GM19328 (cell line): ENCODE results near the gene FCGR1A.
"Not testable (repeated sequence)": the region's sequence is repeated elsewhere in the genome, so short reads cannot be mapped to it uniquely, and the experiment has no call there.

Source experiments
- ATAC-seq: cut with Tn5 transposase; IDR thresholded peaks from one replicate; pipeline ENCODE4 v1.9.1; 2021; ENCODE audit warnings: mild to moderate bottlenecking, moderate library complexity; ENCODE audit not compliant: unreplicated experiment

FCGR1A gene

GRCh38 chr1:149775510-149776147 lies 6.9 kb upstream of the FCGR1A start:
- not testable (repeated sequence) for ATAC-seq

GRCh38 chr1:149777084-149777483 lies 5.4 kb upstream of the FCGR1A start:
- ATAC-seq: not testable (repeated sequence)

DNA sequence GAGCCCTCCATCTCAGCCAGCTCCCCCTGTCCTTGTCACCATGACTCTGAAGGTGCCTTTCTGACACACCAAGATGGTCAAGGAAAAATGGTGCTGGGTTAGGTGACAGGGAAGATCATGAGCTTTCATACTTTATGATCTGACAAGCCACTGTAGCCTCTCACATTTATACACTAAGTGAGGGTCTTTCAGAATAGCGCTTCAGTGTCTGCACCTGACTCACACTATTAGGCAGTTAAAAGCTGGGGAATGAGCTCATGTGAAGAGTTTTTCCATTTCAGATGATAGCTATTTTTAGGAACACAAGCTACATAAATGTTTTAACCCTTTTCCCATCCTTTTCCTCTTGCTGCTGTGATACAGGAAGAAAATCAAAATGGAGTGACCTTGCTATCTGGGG lies 4.2 kb upstream of the FCGR1A start:
- not testable (repeated sequence) for ATAC-seq

- not testable (repeated sequence) for ATAC-seq
Observed at GRCh38 chr1:149781413-149781984, 995 bp upstream of the FCGR1A start.

DNA sequence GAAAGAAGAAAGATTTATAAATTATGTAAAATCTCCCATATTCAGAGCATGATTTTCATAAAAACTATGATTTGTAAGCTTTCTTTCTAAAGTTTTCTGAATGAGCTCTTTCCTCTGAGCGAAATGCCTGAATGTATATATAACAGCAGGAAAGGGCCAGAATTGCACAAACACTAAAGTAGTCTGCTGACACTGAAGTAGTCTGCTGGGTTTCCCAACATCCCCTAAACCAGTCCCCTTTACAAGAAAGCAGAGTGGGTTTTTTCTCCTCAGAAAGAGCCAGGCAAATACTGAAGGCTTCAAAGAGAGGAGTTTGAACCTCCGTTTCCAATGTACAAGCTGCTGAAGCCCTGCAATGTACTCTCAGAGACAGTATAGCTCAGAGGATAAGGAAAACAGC lies 795 bp downstream of the FCGR1A start:
- ATAC-seq: not testable (repeated sequence)

DNA sequence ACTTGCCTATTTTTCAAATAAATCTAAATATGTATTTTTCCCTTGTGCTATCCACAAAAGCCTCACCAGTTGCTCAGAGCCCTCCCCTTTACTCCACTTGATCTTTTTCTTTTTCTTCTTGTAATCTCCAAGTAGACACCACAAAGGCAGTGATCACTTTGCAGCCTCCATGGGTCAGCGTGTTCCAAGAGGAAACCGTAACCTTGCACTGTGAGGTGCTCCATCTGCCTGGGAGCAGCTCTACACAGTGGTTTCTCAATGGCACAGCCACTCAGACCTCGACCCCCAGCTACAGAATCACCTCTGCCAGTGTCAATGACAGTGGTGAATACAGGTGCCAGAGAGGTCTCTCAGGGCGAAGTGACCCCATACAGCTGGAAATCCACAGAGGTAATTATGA lies 1.4 kb downstream of the FCGR1A start:
- ATAC-seq: not testable (repeated sequence)

GRCh38 chr1:149787688-149788451 lies 5.4 kb downstream of the FCGR1A start:
- ATAC-seq: not testable (repeated sequence)

GRCh38 chr1:149792502-149792901 lies 10.0 kb downstream of the FCGR1A start:
- ATAC-seq: peak; percentile 71

DNA sequence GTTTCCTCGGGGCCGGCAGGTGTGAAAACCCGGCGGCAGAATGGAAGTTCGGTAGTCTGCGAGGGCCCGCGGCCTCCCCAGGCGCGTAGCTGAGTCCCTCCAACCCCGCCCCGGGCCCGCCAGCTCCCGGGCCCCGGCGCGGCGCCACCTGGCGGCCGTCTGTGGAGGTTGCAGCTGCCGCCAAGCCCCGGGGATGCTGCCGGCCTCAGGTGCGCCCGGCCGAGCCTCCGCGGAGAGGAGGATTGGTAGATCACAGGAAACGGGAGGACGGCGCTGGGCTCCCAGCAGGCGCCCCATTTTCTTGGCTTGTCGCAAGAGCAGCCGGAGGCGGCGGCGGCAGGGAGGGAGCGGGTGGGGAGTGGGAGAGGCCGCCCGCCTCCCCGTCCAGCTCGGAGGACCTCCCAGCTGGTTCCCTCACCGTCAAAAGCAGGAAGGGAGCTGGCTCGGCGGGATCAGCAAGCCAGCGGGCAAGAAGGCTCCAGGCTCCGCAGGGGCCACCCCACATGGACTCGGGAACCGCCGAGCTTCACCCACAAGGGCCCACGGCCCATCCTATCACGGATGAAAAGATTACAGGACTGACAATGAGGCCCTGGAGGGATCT lies 10.5 kb downstream of the FCGR1A start:
- peak; percentile 89 for ATAC-seq

DNA sequence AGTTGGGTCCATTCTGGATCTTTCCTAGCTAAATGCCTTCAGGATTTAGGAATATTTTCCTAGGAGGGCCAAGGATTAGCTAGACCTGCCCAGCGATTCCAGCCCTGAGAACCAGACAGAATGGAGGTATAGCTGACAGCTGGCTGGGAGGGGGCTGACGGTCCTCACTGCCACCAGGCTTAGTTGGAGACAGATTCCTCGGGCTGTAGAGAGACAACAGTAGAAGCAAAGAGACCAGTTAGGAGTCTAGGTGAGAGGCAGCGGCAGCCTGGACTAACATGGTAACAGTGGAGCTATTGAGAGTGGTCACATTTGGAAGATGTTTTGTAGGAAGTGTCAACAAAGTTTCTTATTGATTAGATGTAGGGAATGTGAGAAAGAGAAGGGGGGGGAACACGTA lies 11.4 kb downstream of the FCGR1A start:
- ATAC-seq: not testable (repeated sequence)

DNA sequence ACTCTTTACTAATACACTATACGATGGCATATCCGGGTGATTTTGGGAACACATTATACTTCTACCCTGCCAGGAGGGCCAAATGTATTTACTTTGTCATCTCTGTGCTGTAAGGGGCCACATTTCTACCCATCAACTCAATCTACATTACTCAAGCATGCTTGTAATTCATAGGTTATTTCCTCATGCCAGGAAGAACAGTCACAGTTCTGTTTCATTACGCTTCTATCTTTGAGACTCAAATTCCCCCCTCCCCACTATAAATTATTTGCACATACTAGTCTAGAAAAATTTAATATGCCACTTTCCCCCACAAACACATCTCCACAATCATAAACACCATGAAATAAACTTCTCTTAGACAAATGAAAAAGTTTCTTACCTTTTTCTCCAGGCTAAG lies 19.1 kb downstream of the FCGR1A start:
- not testable (repeated sequence) for ATAC-seq

GRCh38 chr1:149804417-149805080 lies 22.1 kb downstream of the FCGR1A start:
- not testable (repeated sequence) for ATAC-seq

DNA sequence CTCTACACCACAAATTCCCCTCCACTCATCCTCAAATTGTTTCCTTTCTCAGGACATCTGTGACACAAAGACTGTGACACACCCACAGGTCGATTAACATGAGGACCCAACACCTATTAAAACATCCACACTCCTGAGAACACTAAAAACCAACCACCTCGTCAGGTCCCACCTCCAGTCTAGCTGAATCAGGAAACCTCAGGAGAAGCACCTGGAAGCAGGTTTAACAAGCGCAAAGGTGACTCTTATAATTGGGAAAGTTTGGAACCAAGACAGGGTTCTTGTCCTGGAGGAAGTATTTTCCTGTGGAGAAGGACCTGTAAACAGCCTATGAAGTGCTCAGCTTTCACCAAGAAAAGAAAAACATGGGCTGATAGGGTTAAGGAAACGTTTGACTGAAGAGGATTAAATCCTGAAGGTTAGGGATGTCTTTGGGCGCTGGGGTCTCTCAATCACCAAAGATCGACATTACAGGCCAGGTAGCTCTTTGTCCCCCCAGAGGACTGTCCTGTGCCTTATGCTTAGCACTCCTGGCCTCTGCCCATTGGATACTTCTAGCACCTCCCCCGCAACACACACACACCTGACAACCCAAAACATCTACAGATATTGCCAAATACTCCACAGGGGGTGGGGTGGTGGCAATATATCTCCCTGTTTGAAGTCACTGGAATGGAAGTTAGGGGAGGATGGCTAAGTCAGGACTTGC lies 28.4 kb downstream of the FCGR1A start:
- ATAC-seq: not testable (repeated sequence)

- ATAC-seq: not testable (repeated sequence)
Observed at GRCh38 chr1:149811514-149811889, 29.0 kb downstream of the FCGR1A start.

DNA sequence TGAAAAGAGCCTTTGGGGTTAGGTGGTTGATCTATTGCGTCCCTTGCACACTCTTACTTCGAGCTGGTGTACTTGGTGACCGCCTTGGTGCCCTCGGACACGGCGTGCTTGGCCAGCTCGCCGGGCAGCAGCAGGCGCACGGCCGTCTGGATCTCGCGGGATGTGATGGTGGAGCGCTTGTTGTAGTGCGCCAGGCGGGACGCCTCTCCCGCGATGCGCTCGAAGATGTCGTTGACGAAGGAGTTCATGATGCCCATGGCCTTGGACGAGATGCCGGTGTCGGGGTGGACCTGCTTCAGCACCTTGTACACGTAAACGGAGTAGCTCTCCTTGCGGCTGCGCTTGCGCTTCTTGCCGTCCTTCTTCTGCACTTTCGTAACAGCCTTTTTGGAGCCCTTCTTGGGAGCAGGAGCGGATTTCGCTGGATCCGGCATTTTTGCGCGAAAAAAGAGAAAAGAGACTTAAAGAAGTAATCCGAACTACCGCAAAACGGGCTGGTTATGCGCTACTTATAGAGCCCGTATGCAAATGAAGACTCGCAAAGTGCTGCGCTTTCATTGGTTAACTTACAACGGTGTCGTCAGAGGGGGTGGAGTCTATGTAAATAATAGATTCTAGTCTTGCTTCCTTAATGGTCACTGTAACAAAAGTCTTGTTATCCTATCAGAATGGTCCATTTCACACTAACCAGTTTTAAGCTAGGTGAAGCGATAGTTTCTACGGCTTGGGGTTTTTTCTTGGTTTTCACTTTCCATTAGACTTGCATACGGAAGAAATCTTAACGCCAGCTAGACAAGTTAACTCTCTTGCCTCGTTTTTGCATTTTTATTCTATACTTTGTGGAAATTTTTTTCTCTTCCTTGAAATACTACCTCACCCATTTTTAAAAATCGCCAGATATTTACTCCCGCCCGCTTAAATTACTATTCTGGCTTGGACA lies 29.7 kb downstream of the FCGR1A start:
- ATAC-seq: peak; percentile 73

DNA sequence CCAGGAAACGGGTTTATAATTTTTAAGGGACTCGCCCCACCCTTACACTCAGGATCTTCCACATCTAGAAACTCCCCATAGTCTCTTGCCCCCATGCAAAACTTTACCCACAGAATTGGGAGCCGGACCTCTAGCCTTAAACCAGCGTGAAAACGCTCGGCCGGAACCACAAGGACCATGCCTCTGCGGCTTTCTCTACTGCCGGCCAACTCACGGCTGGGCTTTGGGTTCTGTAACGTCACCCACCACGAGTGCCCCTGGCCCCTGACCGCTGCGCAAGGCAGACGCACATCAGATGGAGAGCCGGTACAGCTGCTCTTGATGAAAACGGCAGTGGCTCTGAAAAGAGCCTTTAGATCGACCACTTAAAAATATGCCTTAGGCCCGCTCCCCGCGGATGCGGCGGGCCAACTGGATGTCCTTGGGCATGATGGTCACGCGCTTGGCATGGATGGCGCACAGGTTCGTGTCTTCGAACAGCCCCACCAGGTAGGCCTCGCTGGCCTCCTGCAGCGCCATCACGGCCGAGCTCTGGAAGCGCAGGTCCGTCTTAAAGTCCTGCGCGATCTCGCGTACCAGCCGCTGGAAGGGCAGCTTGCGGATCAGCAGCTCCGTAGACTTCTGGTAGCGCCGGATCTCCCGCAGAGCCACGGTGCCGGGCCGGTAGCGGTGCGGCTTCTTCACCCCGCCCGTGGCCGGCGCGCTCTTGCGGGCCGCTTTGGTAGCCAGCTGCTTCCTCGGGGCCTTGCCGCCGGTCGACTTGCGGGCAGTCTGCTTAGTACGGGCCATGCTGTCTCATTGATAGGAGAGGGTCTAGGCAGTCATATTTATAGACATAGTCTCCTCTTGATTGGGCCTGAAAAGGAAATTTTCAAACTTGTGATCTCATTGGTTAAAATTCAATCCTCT lies 30.7 kb downstream of the FCGR1A start:
- ATAC-seq: not testable (repeated sequence)

GRCh38 chr1:149820387-149820786 lies 37.9 kb downstream of the FCGR1A start:
- not testable (repeated sequence) for ATAC-seq

DNA sequence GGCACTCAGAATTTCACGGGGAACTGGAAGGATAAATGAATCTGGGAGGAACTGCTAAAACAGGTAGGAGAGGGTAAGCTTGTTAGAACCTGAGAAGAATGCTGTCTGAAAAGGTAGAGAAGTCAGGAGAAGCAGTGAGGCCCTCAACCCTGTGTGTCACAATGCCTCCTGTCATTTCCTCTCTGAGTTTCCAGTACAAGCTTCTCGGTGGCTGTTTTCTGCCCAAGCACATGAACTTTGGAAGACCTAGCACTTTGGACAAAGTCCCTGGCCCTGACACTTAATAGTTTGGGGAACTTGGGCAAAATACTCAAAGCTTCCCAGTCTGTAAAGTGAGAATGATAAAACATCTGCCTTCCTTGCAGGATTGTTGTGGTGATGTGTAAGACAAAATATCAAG lies 44.1 kb downstream of the FCGR1A start:
- not testable (repeated sequence) for ATAC-seq
